ENCODE data around the gene SYNGAP1.
"Not testable (repeated sequence)": the region's sequence is repeated elsewhere in the genome, so short reads cannot be mapped to it uniquely, and the experiment has no call there.

Gene SYNGAP1

GRCh38 chr6:33440649-33441309, 20.9 kb downstream of the SYNGAP1 start:
- DNase-seq: no peak

DNA sequence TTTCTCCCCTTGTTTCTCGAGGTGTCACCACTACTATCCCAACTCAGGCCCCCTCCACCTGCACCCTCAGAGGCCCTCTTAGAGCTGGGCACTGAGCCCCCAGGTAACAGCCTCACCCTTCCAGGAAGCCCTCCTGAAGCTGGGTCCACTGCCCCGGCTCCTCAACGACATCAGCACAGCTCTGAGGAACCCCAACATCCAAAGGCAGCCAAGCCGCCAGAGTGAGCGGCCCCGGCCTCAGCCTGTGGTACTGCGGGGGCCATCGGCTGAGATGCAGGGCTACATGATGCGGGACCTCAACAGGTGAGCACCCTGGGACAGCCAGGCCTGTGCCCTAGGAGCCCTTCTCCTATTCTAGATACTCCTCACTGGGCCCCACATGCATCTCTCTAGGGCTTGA, 21.6 kb downstream of the SYNGAP1 start:
- DNase-seq: no peak

DNA sequence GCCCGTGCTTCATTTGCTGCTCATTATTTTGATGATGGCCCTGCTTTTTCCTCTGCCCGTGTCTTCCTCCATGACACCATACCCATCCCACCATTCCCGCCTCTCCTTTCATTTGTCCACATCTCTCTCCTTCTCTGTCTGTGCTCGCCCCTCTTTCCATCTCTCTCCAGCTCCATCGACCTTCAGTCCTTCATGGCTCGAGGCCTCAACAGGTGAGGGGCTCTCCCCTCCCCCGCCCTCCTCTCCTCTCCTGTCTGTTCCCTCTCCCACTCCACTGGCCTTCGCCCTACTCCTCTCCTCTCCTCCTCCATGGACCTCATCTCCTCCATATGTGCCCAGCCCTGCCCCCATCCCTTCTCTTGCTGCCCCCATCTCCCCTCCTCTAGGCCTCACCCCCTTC, 22.4 kb downstream of the SYNGAP1 start:
- no peak for DNase-seq

GRCh38 chr6:33443025-33443424, 23.2 kb downstream of the SYNGAP1 start:
- no peak for DNase-seq

DNA sequence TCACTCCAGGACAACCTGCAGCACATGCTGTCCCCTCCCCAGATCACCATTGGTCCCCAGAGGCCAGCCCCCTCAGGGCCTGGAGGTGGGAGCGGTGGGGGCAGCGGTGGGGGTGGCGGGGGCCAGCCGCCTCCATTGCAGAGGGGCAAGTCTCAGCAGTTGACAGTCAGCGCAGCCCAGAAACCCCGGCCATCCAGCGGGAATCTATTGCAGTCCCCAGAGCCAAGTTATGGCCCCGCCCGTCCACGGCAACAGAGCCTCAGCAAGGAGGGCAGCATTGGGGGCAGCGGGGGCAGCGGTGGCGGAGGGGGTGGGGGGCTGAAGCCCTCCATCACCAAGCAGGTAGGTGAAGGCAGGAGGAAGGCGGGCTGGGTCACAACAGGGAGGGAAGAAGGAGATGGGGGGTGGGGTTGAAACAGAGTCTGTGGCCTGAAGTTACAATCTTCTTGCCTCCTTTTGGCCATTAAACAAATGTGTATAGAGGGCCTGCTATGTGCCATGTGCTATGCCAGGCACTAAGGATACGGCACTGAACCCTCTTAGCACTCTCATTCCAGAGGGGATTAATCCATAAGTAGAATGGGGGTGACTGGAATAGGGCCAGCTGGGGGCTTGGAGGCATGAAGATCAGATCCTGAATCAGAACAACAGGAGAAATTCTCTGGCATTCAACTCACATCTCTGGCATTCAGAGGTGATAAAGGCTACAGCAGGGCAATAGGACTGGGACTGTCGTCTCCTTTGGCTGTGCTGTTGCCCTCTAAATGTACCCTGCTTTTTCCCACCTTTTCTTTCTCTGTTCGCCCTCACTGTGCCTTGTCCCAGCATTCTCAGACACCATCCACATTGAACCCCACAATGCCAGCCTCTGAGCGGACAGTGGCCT, 24.0 kb downstream of the SYNGAP1 start:
- DNase-seq: no peak

GRCh38 chr6:33445119-33445603, 25.3 kb downstream of the SYNGAP1 start:
- DNase-seq: no peak

DNA sequence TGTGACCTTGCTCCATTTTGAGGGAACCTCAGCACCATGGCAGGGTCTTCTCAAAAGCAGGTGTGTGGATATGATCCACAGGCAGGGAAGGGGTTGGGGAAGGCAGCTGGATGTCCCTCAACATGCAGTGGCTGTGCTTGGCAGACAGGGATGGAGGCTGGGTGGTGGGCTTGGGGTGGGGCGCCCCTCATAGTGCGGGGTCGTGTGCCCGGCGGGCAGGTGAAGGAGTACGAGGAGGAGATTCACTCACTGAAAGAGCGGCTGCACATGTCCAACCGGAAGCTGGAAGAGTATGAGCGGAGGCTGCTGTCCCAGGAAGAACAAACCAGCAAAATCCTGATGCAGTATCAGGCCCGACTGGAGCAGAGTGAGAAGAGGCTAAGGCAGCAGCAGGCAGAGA, 26.5 kb downstream of the SYNGAP1 start:
- DNase-seq: no peak

DNA sequence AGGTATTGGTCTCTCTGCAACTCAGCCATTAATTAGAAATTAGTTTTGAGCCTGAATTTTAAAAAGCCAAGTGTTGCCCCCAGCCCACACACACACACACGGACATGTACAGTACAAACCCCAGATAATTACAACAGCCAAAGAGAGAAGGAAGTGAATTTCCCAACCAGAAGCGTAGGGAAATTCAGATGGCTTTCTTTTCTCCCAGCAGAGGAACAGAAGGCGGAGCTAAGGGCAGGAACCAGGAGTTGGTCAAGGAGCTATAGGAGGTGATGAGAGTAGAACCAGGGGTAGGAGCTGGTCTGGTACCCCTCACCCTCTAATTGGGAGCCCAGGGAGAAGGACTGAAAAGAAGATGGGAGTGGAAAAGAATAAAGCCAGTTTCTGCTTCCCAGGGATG, 30.6 kb downstream of the SYNGAP1 start:
- no peak for DNase-seq

- no peak for DNase-seq
Measured at GRCh38 chr6:33451606-33452005, 31.7 kb downstream of the SYNGAP1 start.

GRCh38 chr6:33452496-33452895, 32.6 kb downstream of the SYNGAP1 start:
- no peak for DNase-seq

- DNase-seq: no peak
Measured at GRCh38 chr6:33453393-33454008, 33.6 kb downstream of the SYNGAP1 start.

DNA sequence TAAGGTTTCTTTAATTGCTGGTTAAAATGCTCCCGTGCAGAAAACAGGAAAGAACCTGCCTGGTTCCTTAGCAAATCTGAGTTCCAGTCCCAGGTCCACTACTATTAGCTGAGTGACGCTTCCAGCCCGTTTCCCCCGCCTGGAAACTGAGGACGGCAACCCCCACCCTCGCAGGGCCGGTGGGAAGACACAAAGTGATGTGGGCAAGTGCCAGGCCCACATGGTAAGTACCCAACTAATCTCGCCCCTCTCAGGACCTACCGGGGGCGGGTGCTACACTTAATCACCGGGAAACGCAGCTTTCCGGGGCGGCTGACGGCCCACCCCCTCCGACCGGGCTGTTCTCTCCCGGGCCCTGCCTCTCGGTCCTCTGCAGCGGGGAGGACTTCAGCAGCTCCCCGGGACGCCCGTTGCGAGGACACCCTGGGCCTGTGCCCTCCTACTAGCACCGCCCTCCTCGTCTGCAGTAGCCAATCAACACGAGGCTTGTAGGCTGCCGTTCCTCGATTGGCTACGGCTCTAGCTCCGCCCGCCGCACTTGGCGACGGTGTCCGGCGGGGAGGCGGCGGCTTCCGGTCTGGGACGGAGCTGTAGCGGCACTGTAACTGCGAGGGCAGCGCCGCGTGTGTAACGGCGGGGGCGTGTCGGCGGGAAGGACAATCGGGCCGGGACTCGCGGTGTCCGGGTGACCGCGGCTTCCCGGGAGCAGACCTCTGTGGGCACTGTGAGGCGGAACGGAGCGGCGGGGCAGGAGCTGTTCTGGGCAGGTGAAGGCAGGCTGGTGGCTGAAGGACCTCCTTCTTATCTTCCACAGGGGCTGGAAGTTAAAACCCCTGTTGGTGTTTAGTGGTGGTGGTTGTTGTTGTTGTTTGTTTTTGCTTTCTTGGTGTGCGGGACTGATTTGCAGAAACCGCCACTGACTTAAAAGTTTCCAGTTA, 34.4 kb downstream of the SYNGAP1 start, which contains the start of gene ZBTB9:
Gene ZBTB9 (plus strand): TSS at position 568 of the 938 bp plus-strand sequence. CDS start 525 bp downstream, outside the sequence.
- DNase-seq: peak; percentile 81 to 93

DNA sequence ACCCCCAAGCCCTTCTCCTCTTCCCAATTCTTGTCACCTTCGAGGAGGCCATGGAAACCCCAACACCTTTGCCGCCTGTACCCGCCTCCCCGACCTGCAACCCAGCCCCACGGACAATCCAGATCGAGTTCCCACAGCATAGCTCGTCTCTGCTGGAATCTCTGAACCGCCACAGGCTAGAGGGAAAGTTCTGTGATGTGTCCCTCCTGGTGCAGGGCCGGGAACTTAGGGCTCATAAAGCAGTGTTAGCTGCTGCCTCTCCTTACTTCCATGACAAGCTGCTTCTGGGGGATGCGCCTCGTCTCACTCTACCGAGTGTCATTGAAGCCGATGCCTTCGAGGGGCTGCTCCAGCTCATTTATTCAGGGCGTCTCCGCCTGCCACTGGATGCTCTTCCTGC, 35.2 kb downstream of the SYNGAP1 start:
- no peak for DNase-seq

- no peak for DNase-seq
Measured at GRCh38 chr6:33456156-33456555, 36.3 kb downstream of the SYNGAP1 start.

- DNase-seq: no peak
Measured at GRCh38 chr6:33458676-33459075, 38.8 kb downstream of the SYNGAP1 start.

GRCh38 chr6:33459226-33459625, 39.4 kb downstream of the SYNGAP1 start:
- DNase-seq: no peak

DNA sequence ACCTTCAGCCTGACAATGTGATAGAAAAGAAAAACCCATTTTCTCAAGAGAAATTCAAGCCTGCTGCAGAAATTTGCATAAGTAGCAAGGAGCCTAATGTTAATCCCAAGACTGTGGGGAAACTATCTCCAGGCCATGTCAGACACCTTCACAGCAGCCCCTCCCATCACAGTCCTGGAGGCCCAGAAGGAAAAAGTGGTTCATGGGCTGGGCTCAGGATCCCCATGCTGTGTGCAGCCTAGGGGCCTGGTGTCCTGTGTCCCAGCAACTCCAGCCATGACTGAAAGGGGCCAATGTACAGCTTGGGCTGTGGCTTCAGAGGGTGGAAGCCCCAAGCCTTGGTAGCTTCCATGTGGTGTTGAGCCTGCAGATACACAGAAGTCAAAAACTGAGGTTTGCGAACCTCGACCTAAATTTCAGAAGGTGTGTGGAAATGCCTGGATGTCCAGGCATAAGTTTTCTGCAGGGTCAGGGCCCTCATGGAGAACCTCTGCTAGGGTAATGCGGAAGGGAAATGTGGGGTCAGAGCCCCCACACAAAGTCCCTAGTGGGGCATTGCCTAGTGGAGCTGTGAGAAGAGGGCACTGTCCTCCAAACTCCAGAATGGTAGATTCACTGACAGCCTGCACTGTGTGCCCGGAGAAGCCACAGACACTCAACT, 46.3 kb downstream of the SYNGAP1 start:
- DNase-seq: no peak

DNA sequence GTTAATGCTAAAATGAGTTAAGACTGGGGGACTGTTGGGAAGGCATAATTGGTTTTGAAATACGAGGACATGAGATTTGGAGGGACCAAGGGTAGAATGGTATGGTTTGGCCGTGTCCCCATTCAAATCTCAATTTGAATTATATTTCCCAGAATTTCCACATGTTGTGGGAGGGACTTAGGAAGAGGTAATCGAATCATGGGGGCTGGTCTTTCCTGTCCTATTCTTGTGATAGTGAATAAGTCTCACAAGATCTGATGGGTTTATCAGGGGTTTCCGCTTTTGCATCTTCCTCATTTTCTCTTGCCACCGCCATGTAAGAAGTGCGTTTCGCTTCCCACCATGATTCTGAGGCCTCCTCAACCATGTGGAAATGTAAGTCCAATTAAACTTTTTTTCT, 47.2 kb downstream of the SYNGAP1 start:
- DNase-seq: no peak

GRCh38 chr6:33469661-33470060, 49.8 kb downstream of the SYNGAP1 start:
- no peak for DNase-seq

DNA sequence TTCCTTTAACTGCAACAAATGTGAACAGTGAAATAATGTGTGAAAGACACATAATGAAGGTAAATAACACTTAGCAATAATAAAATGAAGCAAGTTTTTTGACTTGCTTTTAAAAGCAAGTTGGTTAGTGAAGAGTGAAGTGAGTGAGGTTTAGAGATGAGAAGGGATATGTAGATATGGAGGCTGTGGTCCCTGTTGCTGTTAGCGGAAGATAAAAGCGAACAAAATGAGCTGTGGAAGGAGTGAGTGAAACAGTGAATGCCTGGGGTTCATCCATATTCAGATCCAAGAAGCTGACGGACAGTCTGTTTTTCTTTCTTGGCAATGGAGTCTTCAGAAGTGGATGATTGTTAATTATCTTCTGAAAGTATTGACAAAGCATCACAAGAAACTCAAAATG, 58.0 kb downstream of the SYNGAP1 start:
- no peak for DNase-seq

- DNase-seq: no peak
Measured at GRCh38 chr6:33481192-33481591, 61.3 kb downstream of the SYNGAP1 start.

DNA sequence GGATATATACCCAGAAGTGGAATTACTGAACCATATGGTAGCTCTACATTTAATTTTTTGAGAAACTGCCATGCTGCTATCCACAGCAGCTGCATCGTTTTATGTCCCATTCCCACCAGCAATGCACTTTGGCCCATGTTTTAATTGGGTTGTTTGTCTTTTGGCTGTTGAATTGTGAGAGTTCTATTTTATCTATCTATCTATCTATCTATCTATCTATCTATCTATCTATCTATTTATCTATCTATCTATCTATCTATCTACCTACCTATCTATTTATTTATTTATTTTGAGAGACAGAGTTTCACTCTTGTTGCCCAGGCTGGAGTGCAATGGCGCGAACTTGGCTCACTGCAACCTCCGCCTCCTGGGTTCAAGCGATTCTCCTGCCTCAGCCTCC, 62.8 kb downstream of the SYNGAP1 start:
- DNase-seq: not testable (repeated sequence)
